PC-3 (cell line): ENCODE data around the gene PARP1.

Experiments
- CTCF ChIP-seq: fragments of 300-600 bp; sonication (generic); conservative IDR thresholded peaks from 2 replicates; pipeline ENCODE4 v1.5.1; 2017; ENCODE audit warnings: antibody characterized with exemption, low read depth, mild to moderate bottlenecking, low read length
- EZH2 ChIP-seq: fragments of 300-600 bp; sonication (generic); IDR thresholded peaks from one replicate; pipeline ENCODE4 v1.6.1; 2017; ENCODE audit warnings: antibody characterized with exemption, mild to moderate bottlenecking, low read length; ENCODE audit not compliant: unreplicated experiment

GRCh38 chr1:226363801-226364513 lies 43.9 kb downstream of the PARP1 start:
- TF ChIP-seq CTCF (no peak), EZH2 (no peak)
